Measurements from ENCODE around the gene IL17RA. TPM values are rescaled to one million over a fixed set of nuclear protein-coding genes. Genes with fewer than 3 reads are reported as not detected.

IL17RA gene
- total RNA-seq, 4 donors from 2014 or later = 18.4 to 51.3 (median 32.9) TPM

DNA sequence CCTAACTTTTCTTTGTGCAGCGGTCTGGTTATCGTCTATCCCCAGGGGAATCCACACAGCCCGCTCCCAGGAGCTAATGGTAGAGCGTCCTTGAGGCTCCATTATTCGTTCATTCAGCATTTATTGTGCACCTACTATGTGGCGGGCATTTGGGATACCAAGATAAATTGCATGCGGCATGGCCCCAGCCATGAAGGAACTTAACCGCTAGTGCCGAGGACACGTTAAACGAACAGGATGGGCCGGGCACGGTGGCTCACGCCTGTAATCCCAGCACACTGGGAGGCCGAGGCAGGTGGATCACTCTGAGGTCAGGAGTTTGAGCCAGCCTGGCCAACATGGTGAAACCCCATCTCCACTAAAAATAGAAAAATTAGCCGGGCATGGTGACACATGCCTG lies 25.2 kb downstream of the IL17RA start:
- Histone ChIP-seq H3K27ac (no peak overlapping the region), H3K36me3 (peaks cover 0 to 17% (median 8%) of the 10 kb centered on the region in 4 donors)

GRCh38 chr22:17110791-17111550 lies 26.2 kb downstream of the IL17RA start:
- Histone ChIP-seq H3K4me1 (no peaks in the 10 kb centered on the region), H3K36me3 (peaks cover 0 to 17% (median 7%) of the 10 kb centered on the region in 4 donors), H3K27ac (no peak overlapping the region), H3K9me3 (no peaks in the 10 kb centered on the region), H3K27me3 (no peaks in the 10 kb centered on the region), H3K4me3 (no peak overlapping the region)
- no peak for DNase-seq
- in situ Hi-C loops (cut with MboI; ENCODE audit: low pct_ligation_motif_present in 1 of 4, low pct_unique_long_range_greater_than_20kb in 1 of 4, low sequenced_read_pairs in 3 of 4) (no loop called here), intact Hi-C loops (cut with DNase I; ENCODE audit: low total_unique reads) (no loop called here)
- TF ChIP-seq POLR2AphosphoS5 (IDR thresholded peaks at IDR 0.05) (no peak), POLR2A (IDR thresholded peaks at IDR 0.05) (no peak), CTCF (IDR thresholded peaks at IDR 0.05) (no peak), EP300 (IDR thresholded peaks at IDR 0.05; ENCODE audit: low read depth) (no peak)
- 83 to 86% methylated on average over 4 to 13 of the region's 13 CpGs for WGBS, 2 donors (ENCODE audit: low coverage in 1 of 2)

More for the DNA sequence above, 25.2 kb downstream of the IL17RA start:
- no peaks in the 10 kb centered on the region for H3K4me1 ChIP-seq
- TF ChIP-seq POLR2AphosphoS5 (IDR thresholded peaks at IDR 0.05) (no peak), CTCF (IDR thresholded peaks at IDR 0.05) (no peak)
- WGBS, 2 donors (ENCODE audit: low coverage in 1 of 2) = 88 to 100% methylated on average over 3 to 16 of the region's 16 CpGs
- no peak for DNase-seq
- intact Hi-C loops (cut with DNase I; ENCODE audit: low total_unique reads) (no loop called here), in situ Hi-C loops (cut with MboI; ENCODE audit: low pct_ligation_motif_present in 1 of 4, low pct_unique_long_range_greater_than_20kb in 1 of 4, low sequenced_read_pairs in 3 of 4) (no loop called here)
- no peak overlapping the region for H3K4me3 ChIP-seq
- no peaks in the 10 kb centered on the region for H3K9me3 ChIP-seq
- H3K27me3 ChIP-seq = no peaks in the 10 kb centered on the region

GRCh38 chr22:17112491-17113042 lies 27.8 kb downstream of the IL17RA start:
- intact Hi-C loops (cut with DNase I; ENCODE audit: low total_unique reads) = no loop called here
- H3K27me3 ChIP-seq = no peaks in the 10 kb centered on the region
- in situ Hi-C loops (cut with MboI; ENCODE audit: low pct_ligation_motif_present in 1 of 4, low pct_unique_long_range_greater_than_20kb in 1 of 4, low sequenced_read_pairs in 3 of 4) = no loop called here
- 60 to 62% methylated on average over 2 to 9 of the region's 9 CpGs for WGBS, 2 donors (ENCODE audit: low coverage in 1 of 2)
- DNase-seq = no peak
- TF ChIP-seq POLR2AphosphoS5 (IDR thresholded peaks at IDR 0.05) = no peak
- no peak for TF ChIP-seq POLR2A (IDR thresholded peaks at IDR 0.05)
- TF ChIP-seq EP300 (IDR thresholded peaks at IDR 0.05; ENCODE audit: low read depth) = no peak
- TF ChIP-seq CTCF (IDR thresholded peaks at IDR 0.05) = no peak
- H3K4me1 ChIP-seq = peaks cover 0 to 4% (median 0%) of the 10 kb centered on the region in 4 donors
- no peak overlapping the region for H3K4me3 ChIP-seq
- H3K9me3 ChIP-seq = no peaks in the 10 kb centered on the region
- H3K36me3 ChIP-seq = peaks cover 0 to 17% (median 7%) of the 10 kb centered on the region in 4 donors
- no peak overlapping the region for H3K27ac ChIP-seq

DNA sequence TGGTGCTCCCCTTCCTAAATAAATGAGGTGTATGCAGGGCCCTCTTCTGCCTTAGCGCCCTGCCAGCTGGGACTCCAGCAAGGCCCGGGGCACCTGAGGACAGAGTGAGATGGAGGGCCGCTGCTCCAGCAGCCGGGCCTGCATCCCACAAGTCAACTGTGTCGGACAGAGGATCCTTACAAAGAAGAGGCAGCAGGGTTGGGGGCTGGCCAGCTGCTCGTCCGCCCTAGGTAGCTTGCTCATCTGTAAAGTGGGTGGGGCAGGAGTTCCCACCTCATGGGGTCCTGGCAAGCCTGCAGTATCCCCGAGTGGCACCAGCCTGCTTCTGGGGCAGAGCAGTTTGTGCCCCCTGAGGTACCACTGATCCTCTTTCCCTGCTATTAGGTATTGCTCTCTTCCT lies 28.8 kb downstream of the IL17RA start:
- H3K27me3 ChIP-seq = peaks cover 6% of the 10 kb centered on the region
- no peak overlapping the region for H3K4me3 ChIP-seq
- no peak for DNase-seq
- WGBS, 2 donors (ENCODE audit: low coverage in 1 of 2) = 74 to 83% methylated on average over 3 to 8 of the region's 8 CpGs
- in situ Hi-C loops (cut with MboI; ENCODE audit: low pct_ligation_motif_present in 1 of 4, low pct_unique_long_range_greater_than_20kb in 1 of 4, low sequenced_read_pairs in 3 of 4) (no loop called here), intact Hi-C loops (cut with DNase I; ENCODE audit: low total_unique reads) (no loop called here)
- H3K9me3 ChIP-seq = no peaks in the 10 kb centered on the region
- peaks cover 0 to 10% (median 0%) of the 10 kb centered on the region in 4 donors for H3K4me1 ChIP-seq
- H3K36me3 ChIP-seq = peaks cover 0 to 10% (median 4%) of the 10 kb centered on the region in 4 donors
- TF ChIP-seq EP300 (IDR thresholded peaks at IDR 0.05; ENCODE audit: low read depth) (no peak), CTCF (IDR thresholded peaks at IDR 0.05) (no peak), POLR2A (IDR thresholded peaks at IDR 0.05) (no peak), POLR2AphosphoS5 (IDR thresholded peaks at IDR 0.05) (no peak)
- no peak overlapping the region for H3K27ac ChIP-seq
